Neural progenitor cell (in vitro differentiated cells): ENCODE results near the gene ANKS4B. TPM values are rescaled to one million over a fixed set of nuclear protein-coding genes. Genes with fewer than 3 reads are reported as not detected.

Experiments used
- DNase-seq: peaks from one replicate; pipeline ENCODE4 v3.0.0-alpha.2; 2016; ENCODE audit warnings: low spot score
- H2AFZ ChIP-seq: fragments of 200-600 bp; sonication (generic); replicated peaks from 2 replicates; pipeline ENCODE4 v1.6.1; 2016; ENCODE audit warnings: antibody characterized with exemption
- H3F3A ChIP-seq: fragments of 200-600 bp; sonication (generic); 2 replicates; pipeline ENCODE4 v1.6.1; 2016; ENCODE audit warnings: antibody characterized with exemption, low read depth
- H3K27ac ChIP-seq: fragments of 200-600 bp; sonication (generic); 2 replicates; pipeline ENCODE4 v1.5.1; 2016; ENCODE audit warnings: mild to moderate bottlenecking
- H3K27me3 ChIP-seq: fragments of 200-600 bp; sonication (generic); 2 replicates; pipeline ENCODE4 v1.6.1; 2016; ENCODE audit warnings: mild to moderate bottlenecking, moderate library complexity
- H3K36me3 ChIP-seq: fragments of 200-600 bp; sonication (generic); 2 replicates; pipeline ENCODE4 v1.5.1; 2016
- H3K4me1 ChIP-seq: fragments of 200-600 bp; sonication (generic); 2 replicates; pipeline ENCODE4 v1.6.1; 2016; ENCODE audit warnings: mixed run types
- H3K4me2 ChIP-seq: fragments of 200-600 bp; sonication (generic); 2 replicates; pipeline ENCODE4 v1.6.1; 2016
- H3K4me3 ChIP-seq: fragments of 200-600 bp; sonication (generic); 2 replicates; pipeline ENCODE4 v1.5.1; 2016
- H3K79me2 ChIP-seq: fragments of 200-600 bp; sonication (generic); 2 replicates; pipeline ENCODE4 v1.6.1; 2016; ENCODE audit warnings: low read depth
- H3K9ac ChIP-seq: fragments of 200-600 bp; sonication (generic); 2 replicates; pipeline ENCODE4 v1.6.1; 2016
- H3K9me3 ChIP-seq: fragments of 200-600 bp; sonication (generic); 2 replicates; pipeline ENCODE4 v1.5.1; 2016; ENCODE audit warnings: low read depth
- H4K20me1 ChIP-seq: fragments of 200-600 bp; sonication (generic); 2 replicates; pipeline ENCODE4 v1.6.1; 2016; ENCODE audit warnings: low read depth
- H3K27ac Mint-ChIP-seq: 3 replicates; pipeline ENCODE4 v1.8.0; 2021; ENCODE audit warnings: mixed read lengths
- H3K27me3 Mint-ChIP-seq: 2 replicates; pipeline ENCODE4 v1.8.0; 2022; ENCODE audit warnings: low read depth, mild to moderate bottlenecking, inconsistent platforms, moderate library complexity, mixed read lengths; ENCODE audit not compliant: insufficient read depth
- H3K36me3 Mint-ChIP-seq: 3 replicates; pipeline ENCODE4 v1.8.0; 2021; ENCODE audit warnings: mixed read lengths
- H3K4me1 Mint-ChIP-seq: 3 replicates; pipeline ENCODE4 v1.8.0; 2021; ENCODE audit warnings: mixed read lengths
- H3K4me3 Mint-ChIP-seq: 3 replicates; pipeline ENCODE4 v1.8.0; 2021; ENCODE audit warnings: mild to moderate bottlenecking, moderate library complexity, mixed read lengths
- H3K9me3 Mint-ChIP-seq: 3 replicates; pipeline ENCODE4 v1.8.0; 2020; ENCODE audit warnings: mixed read lengths
- CTCF ChIP-seq: fragments of 200-600 bp; sonication (generic); IDR thresholded peaks from 2 replicates; pipeline ENCODE4 v1.5.1; 2017; ENCODE audit warnings: antibody characterized with exemption, mild to moderate bottlenecking
- EZH2 ChIP-seq: fragments of 200-600 bp; sonication (generic); IDR thresholded peaks from 2 replicates; pipeline ENCODE4 v1.6.1; 2017; ENCODE audit warnings: antibody characterized with exemption, mild to moderate bottlenecking, moderate library complexity
- EZH2phosphoT487 ChIP-seq: fragments of 200-600 bp; sonication (generic); IDR thresholded peaks from 2 replicates; pipeline ENCODE4 v1.6.1; 2017; ENCODE audit warnings: antibody characterized with exemption
- total RNA-seq: library from RNA; depleted of rRNA; stranded (reverse); fragments of >200 nt; gene quantifications from 2 replicates; pipeline ENCODE4 v1.2.3, GENCODE V29; 2015; ENCODE audit warnings: low replicate concordance

The ANKS4B gene
- total RNA-seq, 1 donor from 2014 or later: not detected

- TF ChIP-seq EZH2 (no peak), CTCF (no peak), EZH2phosphoT487 (no peak)
- DNase-seq: no peak
- H3K4me1 Mint-ChIP-seq: peaks cover 21% of the 10 kb centered on the region
- Histone ChIP-seq H3K27ac (no peak overlapping the region), H3K9ac (no peak overlapping the region), H3K4me3 (no peak overlapping the region), H3K27me3 (no peaks in the 10 kb centered on the region), H3K9me3 (no peaks in the 10 kb centered on the region), H4K20me1 (no peaks in the 10 kb centered on the region), H3K4me2 (no peak overlapping the region), H2AFZ (no peak overlapping the region), H3K36me3 (no peaks in the 10 kb centered on the region), H3K4me1 (peaks cover 11% of the 10 kb centered on the region), H3F3A (peaks cover 6% of the 10 kb centered on the region), H3K79me2 (no peaks in the 10 kb centered on the region)
- peaks cover 4% of the 10 kb centered on the region for H3K27me3 Mint-ChIP-seq
- H3K27ac Mint-ChIP-seq: no peak overlapping the region
- H3K4me3 Mint-ChIP-seq: no peak overlapping the region
- no peaks in the 10 kb centered on the region for H3K36me3 Mint-ChIP-seq
- H3K9me3 Mint-ChIP-seq: no peaks in the 10 kb centered on the region
Measured at GRCh38 chr16:21264571-21265036, 31.1 kb downstream of the ANKS4B start.

DNA sequence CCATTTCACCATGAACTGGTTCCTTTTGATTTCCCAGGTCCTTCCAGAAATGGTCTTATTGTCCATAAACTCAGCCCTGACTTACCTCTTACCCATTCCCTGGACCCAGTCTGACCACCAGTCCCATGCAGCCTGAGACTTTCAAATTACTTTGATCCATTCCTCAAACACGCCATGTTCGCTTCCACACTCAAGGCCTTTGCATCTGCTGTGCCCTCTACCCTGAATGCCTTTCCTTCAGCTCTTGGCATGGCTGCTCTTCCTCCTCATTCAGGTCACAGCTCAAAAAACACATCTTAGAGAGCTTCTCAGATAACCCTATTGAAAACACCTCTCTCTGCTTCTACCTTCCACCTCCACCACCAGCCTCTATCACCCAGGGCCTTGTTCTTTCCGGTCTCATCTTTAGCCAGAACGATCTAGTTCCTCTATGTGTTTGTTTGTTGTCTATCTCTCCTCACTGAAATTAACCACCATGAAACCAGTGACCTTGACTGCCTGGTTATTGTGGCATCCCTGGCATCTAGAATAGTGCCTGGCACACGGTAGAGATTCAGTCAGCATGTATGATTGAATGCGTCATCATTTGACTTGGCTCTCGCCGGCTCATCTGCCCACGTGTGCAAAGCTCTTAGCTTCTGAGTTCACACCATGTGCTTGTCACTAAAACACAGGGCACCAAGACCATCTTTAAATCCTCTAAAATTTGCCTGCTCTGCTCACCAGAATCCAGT, 31.8 kb downstream of the ANKS4B start:
- H3K4me1 ChIP-seq: peaks cover 11% of the 10 kb centered on the region
- peaks cover 17% of the 10 kb centered on the region for H3K4me1 Mint-ChIP-seq
- no peak for DNase-seq
- H3K79me2 ChIP-seq: no peaks in the 10 kb centered on the region
- H3K27ac Mint-ChIP-seq: no peak overlapping the region
- no peaks in the 10 kb centered on the region for H3K9me3 Mint-ChIP-seq
- H3K9me3 ChIP-seq: no peaks in the 10 kb centered on the region
- H3K27me3 Mint-ChIP-seq: peaks cover 4% of the 10 kb centered on the region
- H3K9ac ChIP-seq: no peak overlapping the region
- H2AFZ ChIP-seq: no peak overlapping the region
- no peaks in the 10 kb centered on the region for H3K36me3 ChIP-seq
- no peaks in the 10 kb centered on the region for H4K20me1 ChIP-seq
- H3K4me2 ChIP-seq: no peak overlapping the region
- H3K36me3 Mint-ChIP-seq: no peaks in the 10 kb centered on the region
- no peak overlapping the region for H3K4me3 ChIP-seq
- H3F3A ChIP-seq: peaks cover 6% of the 10 kb centered on the region
- no peak for TF ChIP-seq EZH2
- no peak for TF ChIP-seq EZH2phosphoT487
- TF ChIP-seq CTCF: no peak
- H3K27ac ChIP-seq: no peak overlapping the region
- no peak overlapping the region for H3K4me3 Mint-ChIP-seq
- no peaks in the 10 kb centered on the region for H3K27me3 ChIP-seq

DNA sequence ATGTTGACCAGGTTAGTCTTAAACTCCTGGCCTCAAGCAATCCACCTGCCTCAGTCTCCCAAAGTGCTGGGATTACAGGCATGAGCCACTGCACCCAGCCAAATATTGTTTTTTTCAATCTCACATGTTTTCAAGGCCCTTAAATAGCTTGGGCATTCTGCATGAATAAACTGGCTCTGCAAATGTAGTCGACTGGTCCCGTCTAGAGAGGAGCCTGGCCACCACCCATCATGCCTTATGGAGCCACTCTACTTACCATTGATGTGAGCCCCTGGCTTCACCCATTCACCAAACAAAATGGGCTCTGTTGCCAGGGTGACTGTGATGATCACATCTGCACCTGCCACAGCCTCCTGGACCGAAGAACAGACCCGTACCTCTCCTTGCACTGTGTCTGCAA, 33.8 kb downstream of the ANKS4B start:
- peaks cover 17% of the 10 kb centered on the region for H3K4me1 Mint-ChIP-seq
- H3K27me3 Mint-ChIP-seq: peaks cover 9% of the 10 kb centered on the region
- Histone ChIP-seq H3F3A (peaks cover 6% of the 10 kb centered on the region), H2AFZ (no peak overlapping the region), H3K4me2 (no peak overlapping the region), H3K36me3 (no peaks in the 10 kb centered on the region), H3K79me2 (no peaks in the 10 kb centered on the region), H3K27ac (no peak overlapping the region), H3K9me3 (no peaks in the 10 kb centered on the region), H4K20me1 (no peaks in the 10 kb centered on the region), H3K9ac (no peak overlapping the region), H3K27me3 (no peaks in the 10 kb centered on the region), H3K4me1 (peaks cover 11% of the 10 kb centered on the region), H3K4me3 (no peak overlapping the region)
- H3K9me3 Mint-ChIP-seq: no peaks in the 10 kb centered on the region
- H3K27ac Mint-ChIP-seq: no peak overlapping the region
- no peak overlapping the region for H3K4me3 Mint-ChIP-seq
- H3K36me3 Mint-ChIP-seq: no peaks in the 10 kb centered on the region
- TF ChIP-seq CTCF: no peak
- TF ChIP-seq EZH2: no peak
- no peak for TF ChIP-seq EZH2phosphoT487
- no peak for DNase-seq
